Activated naive CD4-positive, alpha-beta T cell treated with anti-CD3 and anti-CD28 coated beads, Interleukin-2, amount 50 U/mL, for 24 hours (primary cell): Measurements from ENCODE around the gene KIAA0753.
A peak's percentile ranks its signal among the peaks of the same experiment; 100 is the strongest.
"Not testable (repeated sequence)": the region's sequence is repeated elsewhere in the genome, so short reads cannot be mapped to it uniquely, and the experiment has no call there.

Experiments
- H3K27ac Mint-ChIP-seq: one replicate; pipeline ENCODE4 v1.8.0; 2021; ENCODE audit warnings: mild to moderate bottlenecking, mixed read lengths
- H3K27me3 Mint-ChIP-seq: one replicate; pipeline ENCODE4 v1.8.0; 2021; ENCODE audit warnings: mixed read lengths
- H3K36me3 Mint-ChIP-seq: one replicate; pipeline ENCODE4 v1.8.0; 2021; ENCODE audit warnings: mixed read lengths
- H3K4me1 Mint-ChIP-seq: one replicate; pipeline ENCODE4 v1.8.0; 2021; ENCODE audit warnings: mixed read lengths
- H3K4me3 Mint-ChIP-seq: one replicate; pipeline ENCODE4 v1.8.0; 2021; ENCODE audit warnings: mild to moderate bottlenecking, mixed read lengths
- H3K9me3 Mint-ChIP-seq: one replicate; pipeline ENCODE4 v1.8.0; 2021; ENCODE audit warnings: mixed read lengths

KIAA0753 gene

GRCh38 chr17:6575596-6575988 is 64.9 kb downstream of the KIAA0753 start:
- Mint-ChIP-seq H3K27me3 (no peaks in the 10 kb centered on the region), H3K36me3 (peaks cover 3% of the 10 kb centered on the region), H3K27ac (no peak overlapping the region), H3K9me3 (no peaks in the 10 kb centered on the region), H3K4me1 (peaks cover 24% of the 10 kb centered on the region), H3K4me3 (peak overlapping the region; percentile 30)

- Mint-ChIP-seq H3K36me3 (peaks cover 3% of the 10 kb centered on the region), H3K4me1 (peaks cover 24% of the 10 kb centered on the region), H3K27me3 (no peaks in the 10 kb centered on the region), H3K9me3 (no peaks in the 10 kb centered on the region), H3K4me3 (peak overlapping the region; percentile 30), H3K27ac (no peak overlapping the region)
Observed at GRCh38 chr17:6574687-6575595, 65.6 kb downstream of the KIAA0753 start.

- H3K9me3 Mint-ChIP-seq = no peaks in the 10 kb centered on the region
- H3K4me3 Mint-ChIP-seq = no peak overlapping the region
- peaks cover 3% of the 10 kb centered on the region for H3K36me3 Mint-ChIP-seq
- no peak overlapping the region for H3K27ac Mint-ChIP-seq
- H3K27me3 Mint-ChIP-seq = no peaks in the 10 kb centered on the region
- peaks cover 24% of the 10 kb centered on the region for H3K4me1 Mint-ChIP-seq
Observed at GRCh38 chr17:6573982-6574686, 66.4 kb downstream of the KIAA0753 start.

- peaks cover 24% of the 10 kb centered on the region for H3K4me1 Mint-ChIP-seq
- not testable (repeated sequence) for H3K4me3 Mint-ChIP-seq, H3K27me3 Mint-ChIP-seq, H3K9me3 Mint-ChIP-seq, H3K27ac Mint-ChIP-seq, H3K36me3 Mint-ChIP-seq
Observed at GRCh38 chr17:6573495-6573894, 67.0 kb downstream of the KIAA0753 start.

GRCh38 chr17:6572972-6573370 is 67.5 kb downstream of the KIAA0753 start:
- Mint-ChIP-seq H3K9me3 (no peaks in the 10 kb centered on the region), H3K27me3 (no peaks in the 10 kb centered on the region), H3K36me3 (peaks cover 2% of the 10 kb centered on the region), H3K4me3 (no peak overlapping the region), H3K4me1 (peaks cover 24% of the 10 kb centered on the region), H3K27ac (no peak overlapping the region)

- Mint-ChIP-seq H3K9me3 (no peaks in the 10 kb centered on the region), H3K27ac (no peak overlapping the region), H3K4me3 (no peak overlapping the region), H3K27me3 (no peaks in the 10 kb centered on the region), H3K4me1 (peaks cover 19% of the 10 kb centered on the region), H3K36me3 (no peaks in the 10 kb centered on the region)
Observed at GRCh38 chr17:6571452-6571781, 69.1 kb downstream of the KIAA0753 start.

GRCh38 chr17:6570731-6571451 is 69.6 kb downstream of the KIAA0753 start:
- no peaks in the 10 kb centered on the region for H3K36me3 Mint-ChIP-seq
- H3K9me3 Mint-ChIP-seq = no peaks in the 10 kb centered on the region
- H3K27me3 Mint-ChIP-seq = no peaks in the 10 kb centered on the region
- H3K27ac Mint-ChIP-seq = no peak overlapping the region
- H3K4me3 Mint-ChIP-seq = no peak overlapping the region
- H3K4me1 Mint-ChIP-seq = peaks cover 15% of the 10 kb centered on the region

- peaks cover 4% of the 10 kb centered on the region for H3K4me1 Mint-ChIP-seq
- H3K9me3 Mint-ChIP-seq = no peaks in the 10 kb centered on the region
- H3K4me3 Mint-ChIP-seq = no peak overlapping the region
- no peaks in the 10 kb centered on the region for H3K36me3 Mint-ChIP-seq
- H3K27me3 Mint-ChIP-seq = peaks cover 4% of the 10 kb centered on the region
- H3K27ac Mint-ChIP-seq = no peak overlapping the region
Observed at GRCh38 chr17:6569370-6570285, 70.9 kb downstream of the KIAA0753 start.

GRCh38 chr17:6568184-6568758 is 72.2 kb downstream of the KIAA0753 start:
- Mint-ChIP-seq H3K27me3 (peaks cover 8% of the 10 kb centered on the region), H3K4me1 (no peaks in the 10 kb centered on the region), H3K27ac (no peak overlapping the region), H3K36me3 (peaks cover 2% of the 10 kb centered on the region), H3K9me3 (no peaks in the 10 kb centered on the region), H3K4me3 (no peak overlapping the region)

GRCh38 chr17:6567528-6568183 is 72.9 kb downstream of the KIAA0753 start:
- H3K4me1 Mint-ChIP-seq = no peaks in the 10 kb centered on the region
- H3K27ac Mint-ChIP-seq = no peak overlapping the region
- H3K9me3 Mint-ChIP-seq = no peaks in the 10 kb centered on the region
- H3K36me3 Mint-ChIP-seq = peaks cover 2% of the 10 kb centered on the region
- no peak overlapping the region for H3K4me3 Mint-ChIP-seq
- peaks cover 11% of the 10 kb centered on the region for H3K27me3 Mint-ChIP-seq

- Mint-ChIP-seq H3K4me1 (peaks cover 4% of the 10 kb centered on the region), H3K9me3 (no peaks in the 10 kb centered on the region), H3K36me3 (peaks cover 2% of the 10 kb centered on the region), H3K4me3 (no peak overlapping the region), H3K27me3 (peaks cover 28% of the 10 kb centered on the region), H3K27ac (no peak overlapping the region)
Observed at GRCh38 chr17:6561446-6561845, 79.1 kb downstream of the KIAA0753 start.

- H3K27me3 Mint-ChIP-seq = peaks cover 28% of the 10 kb centered on the region
- no peak overlapping the region for H3K4me3 Mint-ChIP-seq
- H3K36me3 Mint-ChIP-seq = peaks cover 2% of the 10 kb centered on the region
Observed at GRCh38 chr17:6560496-6560895, 80.0 kb downstream of the KIAA0753 start.

GRCh38 chr17:6559753-6560215 is 80.7 kb downstream of the KIAA0753 start:
- H3K9me3 Mint-ChIP-seq = no peaks in the 10 kb centered on the region
- H3K27me3 Mint-ChIP-seq = peaks cover 29% of the 10 kb centered on the region
- no peak overlapping the region for H3K4me3 Mint-ChIP-seq
- no peak overlapping the region for H3K27ac Mint-ChIP-seq
- H3K36me3 Mint-ChIP-seq = peaks cover 2% of the 10 kb centered on the region
- peaks cover 12% of the 10 kb centered on the region for H3K4me1 Mint-ChIP-seq

More at GRCh38 chr17:6560496-6560895, 80.0 kb downstream of the KIAA0753 start:
- Mint-ChIP-seq H3K27ac (no peak overlapping the region), H3K4me1 (peaks cover 4% of the 10 kb centered on the region), H3K9me3 (no peaks in the 10 kb centered on the region)
